Stimulated activated naive CD4-positive, alpha-beta T cell (primary cell): ENCODE results near the gene GNAQ.
"Not testable (repeated sequence)": the region's sequence is repeated elsewhere in the genome, so short reads cannot be mapped to it uniquely, and the experiment has no call there.

Experiments used
- DNase-seq, 6 experiments: peaks; one replicate each; lab custom pipeline; 2025; lab: John Stamatoyannopoulos, UW

GNAQ gene

DNA sequence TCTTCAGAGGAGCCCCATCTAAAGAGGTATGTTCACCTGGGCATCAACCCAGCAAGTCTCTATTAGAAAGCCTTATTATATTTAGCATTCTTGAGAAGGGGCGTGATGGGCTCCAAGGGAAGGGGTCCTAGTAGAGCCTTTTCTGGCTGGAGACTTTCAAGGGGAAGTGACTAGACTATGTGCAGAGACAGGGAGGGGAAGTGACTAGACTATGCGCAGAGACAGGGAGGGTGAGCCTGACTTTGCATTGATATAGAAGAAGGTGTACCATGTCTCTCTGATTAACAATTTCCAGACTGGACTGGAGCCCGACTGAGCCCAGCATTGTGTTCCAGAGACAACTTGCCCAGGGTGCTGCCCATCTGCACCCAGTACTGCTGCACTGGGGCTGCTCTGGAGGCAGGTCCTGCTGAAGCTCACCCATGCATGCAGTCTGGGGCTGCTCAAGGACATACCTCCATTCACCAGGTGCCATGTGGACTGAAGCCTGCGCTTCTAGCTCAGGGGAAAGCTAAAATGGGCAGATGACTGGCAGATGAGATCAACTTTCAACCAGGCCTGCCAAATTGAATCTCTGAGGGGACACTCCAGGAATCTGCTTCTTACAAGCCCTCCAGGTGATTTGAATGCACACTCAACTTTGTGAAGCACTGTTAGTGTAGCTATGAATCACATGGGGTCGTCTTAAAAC, 300.5 kb downstream of the GNAQ start:
- DNase-seq, result no peak

DNA sequence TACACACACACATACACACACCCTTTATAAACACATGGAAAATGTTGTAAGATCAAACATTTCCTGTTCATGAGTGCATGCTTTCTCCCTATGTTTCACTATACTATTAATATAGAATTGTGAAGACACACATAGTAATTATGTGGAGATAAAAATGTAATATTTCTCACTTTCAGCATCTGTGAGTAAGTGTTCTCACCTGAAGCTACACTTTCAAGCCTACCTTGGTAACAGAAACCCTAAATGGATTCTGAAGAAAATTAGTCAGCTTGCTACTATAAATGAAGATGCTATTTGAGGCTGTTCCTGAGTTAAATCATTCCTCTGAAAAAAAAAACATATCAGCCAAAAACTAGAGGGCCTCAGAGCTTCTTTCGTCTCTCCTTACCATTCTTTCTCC, 302.4 kb downstream of the GNAQ start:
- DNase-seq, result no peak

DNA sequence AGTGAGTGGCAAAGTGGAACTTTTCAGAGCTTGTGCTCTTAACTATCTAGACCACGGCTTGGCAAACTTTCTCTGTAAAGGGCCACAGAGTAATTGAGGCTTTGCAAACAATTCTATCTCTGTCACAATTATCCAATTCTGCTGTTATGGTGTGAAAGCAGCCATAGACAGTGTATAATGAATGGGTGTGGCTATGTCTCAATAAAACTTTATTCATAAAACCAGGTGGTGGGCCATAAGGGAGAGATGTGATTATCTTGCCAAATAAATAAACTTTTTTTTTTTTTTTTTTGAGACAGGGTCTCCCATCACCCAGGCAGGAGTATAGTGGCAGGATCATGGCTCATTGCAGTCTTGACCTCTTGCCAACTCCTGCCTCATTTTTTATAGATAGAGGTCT, 304.8 kb downstream of the GNAQ start:
- no peak for DNase-seq

DNA sequence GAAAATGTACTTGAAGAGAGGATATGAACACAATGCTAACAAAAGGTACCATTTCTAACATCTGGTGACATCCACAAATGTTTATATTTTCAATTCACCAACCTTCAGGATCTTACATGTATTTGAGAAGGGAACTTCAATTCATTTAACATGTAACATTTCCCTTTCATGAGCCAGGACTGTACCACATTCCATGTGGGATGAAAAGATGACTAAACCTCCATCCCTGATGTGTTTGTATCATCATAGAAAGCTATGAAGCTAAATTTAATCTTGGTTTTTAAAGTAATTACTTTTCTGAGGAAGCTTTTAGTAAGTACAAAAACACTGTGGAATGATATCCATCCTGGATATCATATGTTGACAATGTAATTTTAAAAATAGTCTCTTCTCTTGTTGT, 305.3 kb downstream of the GNAQ start:
- DNase-seq, result no peak

DNA sequence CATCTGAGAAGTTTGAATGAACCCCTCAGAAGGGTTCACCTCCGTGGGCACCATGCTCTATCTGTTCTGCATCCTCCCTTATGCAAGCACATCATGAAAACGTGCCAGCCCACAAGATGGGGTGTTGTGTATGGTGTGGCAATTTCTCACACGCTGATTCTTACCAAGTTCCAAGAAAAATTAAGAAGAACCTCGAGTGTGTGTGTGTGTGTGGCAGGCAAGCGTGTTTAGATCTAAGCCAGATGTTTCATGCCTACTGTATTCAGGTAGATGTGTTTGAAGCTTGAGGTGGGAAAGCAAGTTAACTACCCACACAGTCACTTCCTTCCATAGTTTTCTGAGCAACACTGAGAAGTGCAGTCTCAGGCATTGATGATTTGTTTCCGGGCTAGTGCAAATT, 305.8 kb downstream of the GNAQ start:
- DNase-seq, result peak in 2 of 6 experiments; percentile 4 to 5

DNA sequence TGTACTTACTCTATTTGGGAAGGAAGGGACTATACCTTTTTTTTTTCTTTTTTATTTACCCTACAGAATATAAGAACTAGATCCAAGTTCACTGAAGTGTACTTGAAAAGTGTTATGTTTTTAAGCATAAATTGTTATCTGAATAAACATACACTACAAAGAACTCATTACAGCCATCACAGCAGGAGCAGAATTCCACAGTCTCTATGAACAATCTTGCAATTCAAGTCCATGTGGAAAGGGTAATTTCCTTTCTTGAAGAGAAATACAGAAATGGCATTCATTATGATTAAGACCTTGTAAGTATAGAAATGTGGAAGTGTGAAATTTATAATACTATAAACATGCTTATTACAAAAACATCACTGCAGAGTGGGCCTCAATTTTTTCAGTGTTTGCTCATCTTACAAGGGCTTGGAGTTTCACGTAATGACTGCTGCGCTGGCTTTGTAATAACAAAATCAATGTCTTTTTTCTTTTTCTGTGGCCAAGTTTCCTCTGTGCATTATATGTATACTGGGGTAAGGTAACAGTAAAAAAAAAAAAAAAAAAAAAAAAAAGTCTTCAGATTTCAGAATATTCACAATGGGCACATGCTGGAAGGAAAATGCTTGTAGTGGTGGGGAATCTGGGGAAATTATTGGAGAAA, 306.4 kb downstream of the GNAQ start:
- no peak for DNase-seq

DNA sequence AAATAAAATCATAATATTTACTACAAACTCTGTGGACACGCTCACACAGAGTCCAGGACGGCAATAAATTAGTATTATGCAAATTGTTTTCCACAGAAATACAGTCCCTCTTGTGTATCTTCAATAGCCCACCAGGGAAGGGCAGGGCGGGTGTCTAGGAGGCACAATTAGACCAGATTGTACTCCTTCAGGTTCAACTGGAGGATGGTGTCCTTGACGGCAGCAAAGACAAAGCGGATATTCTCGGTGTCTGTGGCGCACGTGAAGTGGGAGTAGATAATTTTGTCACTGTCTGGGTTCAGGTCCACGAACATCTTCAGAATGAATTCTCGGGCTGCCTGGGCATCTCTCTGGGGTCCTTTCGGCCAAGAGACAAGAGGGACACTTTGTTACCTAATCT, 310.5 kb downstream of the GNAQ start:
- DNase-seq, result not testable (repeated sequence)

DNA sequence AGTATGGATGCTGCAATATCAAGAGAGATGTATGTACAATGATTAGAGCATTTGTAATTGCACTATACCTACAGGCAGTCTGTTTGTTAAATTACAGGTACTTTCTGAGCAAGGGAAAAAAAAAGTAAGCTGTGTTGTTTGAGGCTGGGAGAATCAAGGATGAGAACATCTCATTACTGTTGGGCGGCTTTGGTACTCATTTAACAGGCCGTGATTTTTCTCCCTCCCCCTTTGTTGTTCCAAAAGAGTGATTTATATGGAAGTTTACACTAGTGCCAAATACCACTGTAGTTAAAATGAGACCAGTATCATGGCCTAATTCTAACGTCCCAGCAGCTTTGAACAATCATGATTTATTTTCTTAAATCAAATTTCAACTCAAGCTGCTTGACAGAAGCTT, 312.3 kb downstream of the GNAQ start:
- DNase-seq, result no peak

DNA sequence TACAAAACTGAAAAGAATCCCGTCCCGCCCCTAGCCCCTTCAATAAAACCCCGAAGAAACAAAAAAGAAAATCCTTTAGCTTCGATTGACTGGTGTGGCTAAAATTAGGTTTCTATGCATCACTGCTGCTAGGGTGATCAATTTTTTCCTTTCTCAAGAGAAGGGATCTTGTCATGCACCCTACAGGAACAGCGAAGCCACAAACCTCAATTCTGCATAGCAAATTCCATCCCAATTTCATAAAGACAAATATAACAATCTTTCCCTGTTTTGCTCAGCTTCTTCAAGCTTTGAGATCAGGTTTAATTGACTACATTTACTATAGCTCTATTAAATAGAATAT, 313.3 kb downstream of the GNAQ start:
- not testable (repeated sequence) for DNase-seq

DNA sequence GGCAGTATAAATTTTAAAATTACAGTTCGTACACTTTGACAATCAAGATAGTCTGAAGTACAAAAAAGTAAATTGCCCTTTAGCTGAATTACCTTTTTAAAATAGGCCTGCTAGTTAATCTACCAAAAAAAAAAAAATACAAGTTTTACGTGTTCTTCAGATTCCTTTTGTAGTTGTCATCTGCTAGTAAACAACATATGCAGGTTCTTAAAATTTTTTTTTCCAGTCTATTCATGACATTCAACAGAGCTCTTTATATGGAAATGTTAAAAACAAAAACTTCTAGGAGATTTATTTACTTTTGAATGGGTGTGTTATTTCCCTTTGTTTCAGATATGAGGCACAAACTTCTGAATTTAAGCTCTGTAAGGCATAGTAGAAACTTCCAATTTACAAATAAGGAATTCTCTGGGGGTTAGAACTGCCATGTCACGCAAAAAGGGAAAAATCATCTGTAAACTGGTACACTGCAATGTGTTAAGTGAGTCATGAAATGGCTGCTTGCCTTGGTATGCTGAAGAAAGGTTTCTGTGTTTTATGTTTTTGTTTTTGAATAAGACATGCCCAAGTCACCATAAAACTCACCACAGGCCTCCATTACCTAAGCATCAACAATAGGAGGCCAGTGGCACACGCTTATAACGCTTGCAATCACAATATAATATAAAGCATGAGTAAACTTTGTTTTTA, 313.9 kb downstream of the GNAQ start:
- not testable (repeated sequence) for DNase-seq

DNA sequence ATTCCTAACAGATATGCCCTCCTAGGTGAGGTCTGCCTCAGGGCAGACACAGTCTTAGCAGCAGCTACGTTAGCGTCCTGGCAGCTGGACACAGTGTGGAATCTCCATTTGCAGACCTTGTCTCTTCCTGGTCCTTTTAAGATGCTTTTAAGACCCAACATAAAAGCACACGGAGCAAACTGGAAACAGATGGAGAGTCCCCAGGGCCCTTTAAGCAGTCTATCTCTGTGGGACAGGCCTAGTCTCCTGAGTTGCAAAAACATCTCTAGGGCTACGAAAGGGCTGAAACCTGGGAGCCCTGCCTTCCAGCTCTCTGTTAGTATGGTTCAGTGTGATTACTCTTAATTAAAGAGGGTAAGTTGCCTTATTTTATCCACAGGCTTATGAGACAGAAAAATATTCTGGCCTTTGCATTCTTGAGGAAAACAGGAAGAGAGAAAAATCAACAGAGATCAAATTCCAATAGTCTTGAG, 317.5 kb downstream of the GNAQ start:
- no peak for DNase-seq

DNA sequence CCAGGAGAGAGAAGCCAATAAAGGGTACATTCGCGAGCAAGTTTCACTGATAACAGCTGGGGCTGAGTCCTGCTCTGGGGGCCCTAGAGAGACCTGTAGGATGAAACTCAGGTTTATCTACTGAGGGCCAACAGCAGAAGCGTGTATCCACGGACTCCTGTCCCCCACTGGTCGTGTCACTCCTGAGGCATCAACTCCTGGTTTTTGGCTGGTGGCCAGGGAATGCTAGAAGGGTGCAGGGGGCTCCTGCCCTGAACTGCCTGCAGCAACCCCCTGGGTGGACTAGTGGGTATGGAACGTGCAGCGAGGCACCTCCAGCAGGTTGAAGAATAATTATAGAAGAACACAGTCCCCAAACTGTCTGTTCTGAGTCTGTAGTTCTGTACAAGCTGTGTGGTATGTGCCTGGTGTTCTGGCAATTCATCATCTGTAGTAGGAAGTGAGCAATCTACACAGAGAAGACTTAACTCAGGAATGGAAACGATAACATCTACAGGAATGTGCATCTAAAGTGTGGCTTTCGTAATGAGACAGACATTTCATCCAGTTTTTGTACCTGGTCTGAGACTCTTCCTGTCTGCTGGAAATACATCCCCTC, 319.0 kb downstream of the GNAQ start:
- DNase-seq, result no peak

DNA sequence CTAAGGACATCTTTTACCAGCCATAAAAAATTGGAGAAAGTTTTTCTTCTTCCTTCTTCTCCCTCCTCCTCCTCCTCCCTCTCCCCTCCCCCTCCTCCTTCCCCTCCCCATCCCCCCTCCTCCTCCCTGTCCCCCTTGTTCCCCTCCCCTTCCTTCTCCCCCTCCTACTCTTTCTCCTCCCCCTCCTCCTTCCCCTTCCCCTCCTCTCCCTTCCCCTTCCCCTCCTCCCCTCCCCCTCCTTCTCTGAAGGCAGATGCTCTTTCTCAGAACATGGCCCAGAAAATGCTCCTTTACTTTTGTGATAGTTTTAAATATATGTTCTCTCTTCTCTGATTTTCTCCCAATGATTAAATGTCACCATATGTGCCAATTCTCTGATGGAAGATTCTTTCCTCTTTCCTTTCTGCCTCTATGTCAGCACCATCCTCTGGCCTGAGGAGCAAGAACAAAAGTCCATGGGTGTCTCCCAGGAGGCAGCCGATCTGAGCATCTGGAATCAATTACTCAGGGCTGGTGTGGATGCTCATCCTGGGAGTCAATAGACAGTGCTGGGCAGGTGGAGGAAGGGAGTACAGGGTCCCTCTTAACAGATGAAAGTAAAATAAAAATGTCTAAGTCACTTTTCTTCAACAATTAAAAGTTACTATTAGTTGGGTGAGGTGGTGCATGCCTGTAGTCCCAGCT, 320.5 kb downstream of the GNAQ start:
- no peak for DNase-seq

DNA sequence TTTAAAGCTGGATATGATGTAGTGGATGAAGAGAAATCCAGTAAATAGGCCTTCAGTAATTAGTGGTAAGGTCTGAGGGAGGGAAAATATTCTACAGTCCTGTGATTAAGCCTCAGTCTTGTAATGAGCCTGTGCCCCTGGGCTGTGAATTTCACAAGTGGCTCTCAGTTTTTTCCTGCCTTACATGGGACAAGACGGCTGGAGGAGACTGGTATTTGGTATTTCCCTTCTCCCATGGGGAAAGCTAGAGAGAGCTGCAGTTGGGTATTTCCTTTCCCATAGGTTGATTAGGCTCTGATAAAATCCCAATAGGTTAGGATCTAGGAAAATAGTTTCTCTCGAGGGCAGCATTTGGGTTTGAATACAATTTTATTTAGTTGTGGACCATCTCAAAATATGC, 321.3 kb downstream of the GNAQ start:
- no peak for DNase-seq

DNA sequence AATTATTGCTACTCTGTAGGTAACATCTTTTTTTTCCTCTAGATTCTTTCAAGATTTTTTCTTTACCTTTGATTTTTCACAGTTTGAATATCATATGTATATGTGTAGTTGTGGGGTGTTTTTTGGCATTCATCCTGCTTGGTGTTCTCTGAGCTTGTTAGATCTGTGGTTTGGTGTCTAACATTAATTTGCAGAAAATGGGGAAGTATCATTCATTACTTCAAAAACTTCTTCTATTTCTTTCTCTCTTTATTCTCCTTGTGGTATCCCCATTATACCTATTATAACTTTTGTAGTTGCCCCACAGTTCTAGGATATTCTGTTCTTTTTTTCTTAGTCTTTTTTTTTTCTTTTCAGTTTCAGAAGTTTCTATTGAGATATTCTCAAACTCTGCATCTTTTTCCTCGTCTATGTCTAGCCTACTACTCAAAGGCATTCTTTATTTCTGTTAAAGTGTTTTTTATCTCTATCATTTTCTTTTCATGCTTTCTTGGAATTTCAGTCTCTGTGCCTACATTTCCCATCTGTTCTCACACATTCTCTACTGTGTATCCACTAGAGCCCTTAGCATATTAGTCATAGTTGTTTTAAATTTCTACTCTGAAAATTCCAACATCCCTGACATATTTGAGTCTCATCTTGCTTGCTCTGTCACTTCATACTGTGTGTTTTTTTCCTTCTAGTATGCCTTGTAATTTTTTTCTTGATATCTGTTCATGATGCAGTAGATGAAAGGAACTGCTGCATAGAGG, 323.4 kb downstream of the GNAQ start:
- DNase-seq, result no peak

DNA sequence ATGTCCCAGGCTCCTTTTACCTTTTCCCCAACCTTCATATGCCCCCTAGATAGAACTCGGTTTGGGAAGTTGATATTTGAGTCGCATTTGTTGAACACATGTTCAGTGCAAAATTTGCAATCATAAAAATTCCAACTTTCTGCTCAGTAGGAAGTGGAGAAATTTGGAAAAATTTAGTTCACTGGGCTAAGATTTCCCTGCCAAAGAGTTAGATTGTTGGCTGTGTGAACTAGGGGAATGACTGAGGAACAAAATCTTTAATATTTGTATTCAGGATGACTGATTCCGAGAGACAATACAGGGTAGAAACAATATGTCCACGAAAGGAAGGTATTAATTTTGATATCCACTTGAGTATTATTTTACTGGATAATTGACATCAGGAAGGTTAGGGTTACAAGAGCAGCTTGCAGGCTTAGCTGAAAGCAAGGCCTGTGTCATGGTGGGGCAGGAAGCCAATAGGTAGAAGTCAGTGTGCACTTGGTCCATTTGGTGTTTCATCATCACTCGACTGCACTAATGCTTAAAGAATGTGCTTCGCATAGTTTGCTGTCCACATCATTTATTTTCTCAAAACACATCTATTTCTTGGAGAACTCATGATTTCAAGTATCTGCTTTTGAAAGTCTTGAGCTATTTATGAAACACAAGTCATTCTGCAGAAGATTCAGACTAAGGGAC, 324.1 kb downstream of the GNAQ start:
- DNase-seq, result no peak

DNA sequence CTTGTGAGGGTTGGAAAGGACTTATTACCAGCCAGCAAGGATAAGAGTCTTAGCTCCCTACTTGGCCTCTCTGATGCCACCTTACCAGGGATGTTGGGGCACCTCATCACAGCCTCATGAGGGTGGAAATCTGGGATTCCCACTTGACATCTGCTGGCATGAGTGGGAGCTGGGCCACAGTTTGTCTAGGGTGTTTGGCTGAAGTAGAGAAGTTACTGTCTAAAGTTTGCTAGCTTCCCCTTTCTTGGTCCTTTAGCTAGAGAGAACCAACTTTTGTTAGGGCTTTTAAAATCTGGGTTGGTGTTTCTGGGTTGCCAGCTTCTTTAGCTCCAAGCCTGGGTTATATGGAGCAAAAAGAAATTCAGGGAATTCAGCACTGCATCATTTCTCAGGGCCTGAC, 326.0 kb downstream of the GNAQ start:
- no peak for DNase-seq

DNA sequence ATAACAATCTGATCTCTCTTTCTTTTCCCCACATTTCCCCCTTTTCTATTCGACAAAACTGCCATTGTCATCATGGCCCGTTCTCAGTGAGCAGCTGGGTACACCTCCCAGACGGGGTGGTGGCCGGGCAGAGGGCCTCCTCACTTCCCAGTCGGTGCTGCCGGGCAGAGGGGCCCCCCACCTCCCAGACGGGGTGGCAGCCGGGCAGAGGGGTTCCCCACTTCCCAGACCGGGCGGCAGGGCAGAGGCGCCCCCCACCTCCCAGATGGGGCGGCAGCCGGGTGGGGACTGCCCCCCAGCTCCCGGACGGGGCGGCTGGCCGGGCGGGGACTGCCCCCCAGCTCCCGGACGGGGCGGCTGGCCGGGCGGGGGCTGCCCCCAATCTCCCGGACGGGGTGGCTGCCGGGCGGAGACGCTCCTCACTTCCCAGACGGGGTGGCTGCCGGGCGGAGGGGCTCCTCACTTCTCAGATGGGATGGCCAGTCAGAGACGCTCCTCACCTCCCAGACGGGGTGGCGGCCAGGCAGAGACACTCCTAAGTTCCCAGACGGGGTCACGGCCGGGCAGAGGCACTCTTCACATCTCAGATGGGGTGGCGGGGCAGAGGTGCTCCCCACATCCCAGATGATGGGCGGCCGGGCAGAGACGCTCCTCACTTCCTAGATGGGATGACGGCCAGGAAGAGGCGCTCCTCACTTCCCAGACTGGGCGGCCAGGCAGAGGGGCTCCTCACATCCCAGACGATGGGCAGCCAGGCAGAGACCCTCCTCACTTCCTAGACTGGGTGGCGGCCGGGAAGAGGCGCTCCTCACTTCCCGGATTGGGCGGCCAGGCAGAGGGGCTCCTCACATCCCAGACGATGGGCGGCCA, 328.9 kb downstream of the GNAQ start:
- not testable (repeated sequence) for DNase-seq

DNA sequence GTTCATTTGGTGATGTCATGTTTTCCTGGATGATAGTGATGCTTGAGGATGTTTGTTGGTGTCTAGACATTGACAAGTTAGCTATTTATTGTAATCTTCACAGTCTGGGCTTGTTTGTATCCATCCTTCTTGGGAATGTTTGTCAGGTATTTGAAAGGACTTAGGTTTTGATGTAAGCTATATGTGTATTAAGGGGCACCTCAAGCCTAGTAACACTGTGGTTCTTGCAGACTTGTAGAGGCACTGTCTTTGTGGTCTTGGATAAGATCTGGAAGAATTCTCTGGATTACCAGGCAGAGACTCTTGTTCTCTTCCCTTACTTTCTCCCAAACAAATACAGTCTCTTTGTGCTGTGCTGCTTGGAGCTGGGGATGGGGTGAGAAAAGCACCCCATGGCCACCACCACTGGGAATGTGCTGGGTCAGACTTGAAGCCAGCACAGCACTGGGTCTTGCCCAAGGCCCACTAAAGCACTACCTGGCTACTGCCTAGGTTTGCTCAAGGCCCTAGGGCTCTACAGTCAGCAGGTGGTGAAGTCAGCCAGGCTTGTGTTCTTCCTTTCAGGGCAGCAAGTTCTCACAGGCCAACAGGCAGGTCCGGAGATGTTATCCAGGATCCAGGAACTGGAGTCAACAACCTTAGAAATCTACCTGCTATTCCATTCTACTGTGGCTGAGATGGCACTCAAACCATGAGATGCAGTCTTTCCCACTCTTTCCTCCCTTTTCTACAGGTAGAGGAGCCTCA, 334.2 kb downstream of the GNAQ start:
- no peak for DNase-seq
